CD4-positive, alpha-beta T cell (primary cell): ENCODE results near the gene TSSC4. TPM values are rescaled to one million over a fixed set of nuclear protein-coding genes. Genes with fewer than 3 reads are reported as not detected.

Source experiments
- ATAC-seq: fragments of 200-7000 bp; cut with Tn5 transposase; one replicate; pipeline ENCODE4 v1.10.0; 2022; ENCODE audit warnings: mild to moderate bottlenecking; ENCODE audit not compliant: poor library complexity
- CTCF ChIA-PET: fragments of 350-600 bp; sonication (Branson Sonifier 250); formaldehyde crosslinking; loops from one replicate; lab custom pipeline; 2021; ENCODE audit warnings: antibody characterized with exemption, inconsistent platforms; lab: Charles Lee
- POLR2A ChIA-PET: fragments of 350-600 bp; sonication (Branson Sonifier 250); formaldehyde crosslinking; loops from one replicate; lab custom pipeline; 2021; ENCODE audit warnings: antibody characterized with exemption, inconsistent platforms; lab: Charles Lee
- DNase-seq, 14 experiments: peaks; one replicate each; pipeline ENCODE4 v3.0.0-alpha.2; 2013 to 2020; ENCODE audit warnings: mixed read lengths in 2 of 14
- H3K27ac ChIP-seq, 2 donors: one replicate each; pipeline versions ENCODE4 v1.5.1 to v1.7.0; 2013; ENCODE audit warnings: low read length in 2 of 2, low read depth in 1 of 2, mild to moderate bottlenecking in 1 of 2
- H3K27me3 ChIP-seq, 2 experiments: 1 replicate in 1 of 2; 2 replicates in 1 of 2; pipeline versions ENCODE4 v1.6.1 to v1.7.0; 2013; ENCODE audit warnings: low read length in 2 of 2, control low read depth in 1 of 2, mild to moderate bottlenecking in 1 of 2, moderate library complexity in 1 of 2; ENCODE audit not compliant: insufficient read depth in 2 of 2, control insufficient read depth in 1 of 2
- H3K36me3 ChIP-seq: one replicate; pipeline ENCODE4 v1.6.1; 2013; ENCODE audit warnings: low read length, control low read depth; ENCODE audit not compliant: insufficient read depth
- H3K4me1 ChIP-seq: one replicate; pipeline ENCODE4 v1.6.1; 2013; ENCODE audit warnings: low read length, control low read depth; ENCODE audit not compliant: insufficient read depth
- H3K4me3 ChIP-seq: one replicate; pipeline ENCODE4 v1.5.1; 2013; ENCODE audit warnings: mild to moderate bottlenecking, low read length, moderate library complexity
- H3K9me3 ChIP-seq, 2 experiments: 1 replicate in 1 of 2; 2 replicates in 1 of 2; pipeline versions ENCODE4 v1.6.1 to v1.7.0; 2013; ENCODE audit warnings: low read length in 2 of 2, mild to moderate bottlenecking in 2 of 2, control low read depth in 1 of 2, moderate library complexity in 1 of 2; ENCODE audit not compliant: control insufficient read depth in 1 of 2, insufficient read depth in 1 of 2
- H3K27ac Mint-ChIP-seq: one replicate; pipeline ENCODE4 v1.8.0; 2020; ENCODE audit warnings: mixed read lengths
- H3K27me3 Mint-ChIP-seq: one replicate; pipeline ENCODE4 v1.8.0; 2021; ENCODE audit warnings: mixed read lengths
- H3K36me3 Mint-ChIP-seq: one replicate; pipeline ENCODE4 v1.8.0; 2021; ENCODE audit warnings: low read depth, mixed read lengths
- H3K4me1 Mint-ChIP-seq: one replicate; pipeline ENCODE4 v1.8.0; 2021; ENCODE audit warnings: low read depth, mixed read lengths
- H3K4me3 Mint-ChIP-seq: one replicate; pipeline ENCODE4 v1.8.0; 2020; ENCODE audit warnings: mild to moderate bottlenecking, mixed read lengths
- H3K9me3 Mint-ChIP-seq: one replicate; pipeline ENCODE4 v1.8.0; 2020; ENCODE audit warnings: mixed read lengths
- CTCF ChIP-seq: fragments of 200-600 bp; IDR thresholded peaks from one replicate; pipeline ENCODE4 v1.8.0; 2022; ENCODE audit warnings: antibody characterized with exemption, mild to moderate bottlenecking
- intact Hi-C, 2 experiments: fragments of 100-400 bp; cut with DNase I in 1 of 2; cut with micrococcal nuclease in 1 of 2; formaldehyde crosslinking; loops; one replicate each; pipeline versions ENCODE4 v1.15.1 to v1.9.0; 2023 to 2025; cut with DNase I, micrococcal nuclease
- total RNA-seq, 174 experiments: library from RNA in 2 of 174; stranded (reverse) in 2 of 174; gene quantifications; one replicate each; pipeline ENCODE4 v1.2.3 and lab custom pipeline; 2021 to 2026

TSSC4 gene
- total RNA-seq, 2 experiments from 2014 or later, result 47.5 to 50.0 TPM

DNA sequence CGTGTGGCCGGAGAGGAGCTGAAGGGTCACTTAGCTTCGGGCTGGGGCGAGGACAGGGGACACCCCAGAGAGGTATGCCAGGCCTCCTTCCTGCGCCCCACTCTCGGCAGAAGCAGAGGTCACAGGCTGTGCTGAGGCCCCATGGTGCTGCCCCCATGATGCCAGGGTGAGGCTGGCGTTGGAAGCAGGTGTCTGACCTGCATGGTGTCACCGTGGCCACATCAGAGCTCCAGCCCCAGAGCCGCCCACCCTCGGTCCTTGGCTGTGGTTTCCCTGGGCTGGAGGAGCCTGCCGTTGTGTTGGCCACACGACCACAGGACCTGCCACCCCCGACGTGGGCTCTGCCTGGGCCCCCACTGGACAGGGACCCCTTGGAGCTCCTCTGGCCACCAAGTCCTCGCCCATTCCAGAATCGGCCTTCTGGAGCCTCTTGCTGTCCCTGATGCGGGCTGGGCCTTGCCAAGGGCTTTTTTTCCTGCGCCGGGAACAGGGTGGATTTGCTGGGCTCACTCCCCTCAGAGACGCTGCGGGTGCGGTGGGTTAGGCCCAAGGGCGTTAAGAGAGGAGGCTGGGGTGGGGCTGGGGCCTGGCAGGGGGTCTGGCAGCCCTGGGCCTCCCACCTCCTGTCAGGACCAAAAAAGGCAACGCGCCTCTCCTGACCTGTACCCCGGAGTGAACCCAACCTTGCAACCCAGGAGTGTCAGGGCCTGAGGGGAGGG lies 8.2 kb upstream of the TSSC4 start:
- no peak overlapping the region for H3K27ac Mint-ChIP-seq
- Histone ChIP-seq H3K27me3 (no peaks in the 10 kb centered on the region), H3K4me1 (peaks cover 47% of the 10 kb centered on the region), H3K4me3 (no peak overlapping the region), H3K27ac (no peak overlapping the region), H3K9me3 (no peaks in the 10 kb centered on the region), H3K36me3 (peaks cover 66% of the 10 kb centered on the region)
- no peaks in the 10 kb centered on the region for H3K27me3 Mint-ChIP-seq
- intact Hi-C loops, result loop anchor here in 1 of 2 experiments (10.0 kb wide), 1 partner anchor 538 kb away; the partner anchor contains the start of gene LSP1
- POLR2A ChIA-PET, result no interaction called here
- no peaks in the 10 kb centered on the region for H3K9me3 Mint-ChIP-seq
- no peak overlapping the region for H3K4me3 Mint-ChIP-seq
- TF ChIP-seq CTCF, result no peak
- CTCF ChIA-PET, result no interaction called here
- DNase-seq (no peak), ATAC-seq (no peak)
- H3K4me1 Mint-ChIP-seq, result peaks cover 16% of the 10 kb centered on the region
- H3K36me3 Mint-ChIP-seq, result peaks cover 12% of the 10 kb centered on the region

- intact Hi-C loops, result loop anchor here in 1 of 2 experiments (10.0 kb wide), 1 partner anchor 538 kb away; the partner anchor contains the start of gene LSP1
- CTCF ChIA-PET, result no interaction called here
- H3K27ac ChIP-seq, result no peak overlapping the region
These were observed 7.3 kb upstream of the TSSC4 start for GRCh38 chr11:2393111-2393868.

More at GRCh38 chr11:2393111-2393868, 7.3 kb upstream of the TSSC4 start:
- H3K9me3 Mint-ChIP-seq, result no peaks in the 10 kb centered on the region
- DNase-seq, result no peak
- H3K4me1 ChIP-seq, result peaks cover 38% of the 10 kb centered on the region
- H3K27me3 Mint-ChIP-seq, result no peaks in the 10 kb centered on the region
- no peak for TF ChIP-seq CTCF
- H3K27me3 ChIP-seq, result no peaks in the 10 kb centered on the region
- peaks cover 16% of the 10 kb centered on the region for H3K36me3 Mint-ChIP-seq
- peaks cover 13% of the 10 kb centered on the region for H3K4me1 Mint-ChIP-seq
- H3K4me3 ChIP-seq, result no peak overlapping the region
- no peak overlapping the region for H3K4me3 Mint-ChIP-seq
- no peak for ATAC-seq
- no peaks in the 10 kb centered on the region for H3K9me3 ChIP-seq
- H3K27ac Mint-ChIP-seq, result no peak overlapping the region
- peaks cover 64% of the 10 kb centered on the region for H3K36me3 ChIP-seq
- POLR2A ChIA-PET, result no interaction called here
